Lower lobe of right lung (tissue), 2 donors: ENCODE data around the gene CDC20. TPM values are rescaled to one million over a fixed set of nuclear protein-coding genes. Genes with fewer than 3 reads are reported as not detected.
A peak's percentile ranks its signal among the peaks of the same experiment; 100 is the strongest.

Experiments
- ATAC-seq, 2 donors: fragments of 200-7000 bp; cut with Tn5 transposase; one replicate each; pipeline ENCODE4 v1.9.1; 2020 to 2022; ENCODE audit warnings: mild to moderate bottlenecking in 2 of 2, moderate library complexity in 2 of 2
- DNase-seq: peaks from one replicate; pipeline ENCODE4 v3.0.0-alpha.2; 2020
- H3K27ac ChIP-seq: fragments of 200-600 bp; one replicate; pipeline ENCODE4 v1.8.0; 2022
- H3K27me3 ChIP-seq: fragments of 200-600 bp; one replicate; pipeline ENCODE4 v1.8.0; 2022; ENCODE audit warnings: low read depth
- H3K36me3 ChIP-seq: fragments of 200-600 bp; one replicate; pipeline ENCODE4 v1.8.0; 2022; ENCODE audit warnings: mild to moderate bottlenecking
- H3K4me1 ChIP-seq: fragments of 200-600 bp; one replicate; pipeline ENCODE4 v1.8.0; 2022
- H3K4me3 ChIP-seq: fragments of 200-600 bp; one replicate; pipeline ENCODE4 v1.8.0; 2022; ENCODE audit warnings: mild to moderate bottlenecking
- H3K9me3 ChIP-seq: fragments of 200-600 bp; one replicate; pipeline ENCODE4 v1.8.0; 2022
- intact Hi-C: fragments of 100-400 bp; cut with DNase I; formaldehyde crosslinking; loops from one replicate; pipeline ENCODE4 v1.11.0; 2022
- total RNA-seq: library from RNA; stranded (reverse); fragmentation: NEBNext Ultra II Directional; extraction: Animal tissue kit (Norgen Biotek cat#: 25700); gene quantifications from one replicate; pipeline ENCODE4 v1.2.1, GENCODE V29; 2021
- TF ChIP-seq, protein P1 (sequence below): fragments of 200-600 bp; IDR thresholded peaks from one replicate; pipeline ENCODE4 v1.8.0; 2022; ENCODE audit warnings: antibody characterized with exemption, mild to moderate bottlenecking
- donor health status: DM: no; HTN: yes; CAD: no; lungs with severe emphysema.

The CDC20 gene
- total RNA-seq, 1 donor from 2014 or later: 2.4 TPM

DNA sequence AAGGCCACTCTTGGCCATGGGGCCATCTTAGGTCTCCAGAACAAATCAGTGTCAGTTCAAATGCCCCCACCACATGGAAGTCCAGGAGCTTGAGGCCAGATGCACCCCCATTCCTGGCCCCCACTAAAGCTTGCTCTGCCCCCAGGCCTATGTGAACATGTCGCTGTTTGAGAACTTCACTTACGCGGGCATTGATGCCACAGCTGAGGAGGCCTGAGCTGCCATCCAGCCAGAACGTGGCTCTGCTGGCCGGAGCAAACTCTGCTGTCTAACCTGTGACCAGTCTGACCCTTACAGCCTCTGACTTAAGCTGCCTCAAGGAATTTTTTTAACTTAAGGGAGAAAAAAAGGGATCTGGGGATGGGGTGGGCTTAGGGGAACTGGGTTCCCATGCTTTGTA is 36.3 kb upstream of the CDC20 start:
- DNase-seq: no peak
- no peaks in the 10 kb centered on the region for H3K9me3 ChIP-seq
- no peaks in the 10 kb centered on the region for H3K4me1 ChIP-seq
- H3K4me3 ChIP-seq: no peak overlapping the region
- TF ChIP-seq, protein P1, sequence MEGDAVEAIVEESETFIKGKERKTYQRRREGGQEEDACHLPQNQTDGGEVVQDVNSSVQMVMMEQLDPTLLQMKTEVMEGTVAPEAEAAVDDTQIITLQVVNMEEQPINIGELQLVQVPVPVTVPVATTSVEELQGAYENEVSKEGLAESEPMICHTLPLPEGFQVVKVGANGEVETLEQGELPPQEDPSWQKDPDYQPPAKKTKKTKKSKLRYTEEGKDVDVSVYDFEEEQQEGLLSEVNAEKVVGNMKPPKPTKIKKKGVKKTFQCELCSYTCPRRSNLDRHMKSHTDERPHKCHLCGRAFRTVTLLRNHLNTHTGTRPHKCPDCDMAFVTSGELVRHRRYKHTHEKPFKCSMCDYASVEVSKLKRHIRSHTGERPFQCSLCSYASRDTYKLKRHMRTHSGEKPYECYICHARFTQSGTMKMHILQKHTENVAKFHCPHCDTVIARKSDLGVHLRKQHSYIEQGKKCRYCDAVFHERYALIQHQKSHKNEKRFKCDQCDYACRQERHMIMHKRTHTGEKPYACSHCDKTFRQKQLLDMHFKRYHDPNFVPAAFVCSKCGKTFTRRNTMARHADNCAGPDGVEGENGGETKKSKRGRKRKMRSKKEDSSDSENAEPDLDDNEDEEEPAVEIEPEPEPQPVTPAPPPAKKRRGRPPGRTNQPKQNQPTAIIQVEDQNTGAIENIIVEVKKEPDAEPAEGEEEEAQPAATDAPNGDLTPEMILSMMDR: no peak
- no peaks in the 10 kb centered on the region for H3K27me3 ChIP-seq
- no peak for ATAC-seq
- intact Hi-C loops: no loop called here
- H3K27ac ChIP-seq: no peak overlapping the region
- H3K36me3 ChIP-seq: peaks cover 14% of the 10 kb centered on the region

DNA sequence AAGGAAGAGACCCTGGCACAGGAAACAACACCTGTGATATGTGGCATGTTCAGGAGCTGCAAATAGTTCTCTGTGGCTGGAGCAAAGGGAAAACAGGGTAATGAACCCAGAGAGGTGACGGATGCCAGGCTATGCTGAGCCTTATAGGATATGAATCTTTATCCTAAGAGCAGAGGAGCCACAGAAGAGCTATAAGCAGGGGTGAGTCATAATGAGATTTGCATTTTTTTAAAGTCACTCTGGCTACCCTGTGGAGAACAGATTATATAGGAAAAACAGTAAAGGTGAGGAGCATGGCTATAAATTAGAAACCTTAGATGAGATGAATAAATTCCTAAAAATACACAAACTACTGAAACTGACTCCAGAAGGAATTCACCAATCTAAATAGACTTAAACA is 34.0 kb upstream of the CDC20 start:
- TF ChIP-seq, protein P1: no peak
- peaks cover 8% of the 10 kb centered on the region for H3K36me3 ChIP-seq
- DNase-seq: no peak
- no peak for ATAC-seq
- peaks cover 5% of the 10 kb centered on the region for H3K4me1 ChIP-seq
- H3K9me3 ChIP-seq: no peaks in the 10 kb centered on the region
- no peak overlapping the region for H3K4me3 ChIP-seq
- no peak overlapping the region for H3K27ac ChIP-seq
- intact Hi-C loops: no loop called here
- H3K27me3 ChIP-seq: no peaks in the 10 kb centered on the region

DNA sequence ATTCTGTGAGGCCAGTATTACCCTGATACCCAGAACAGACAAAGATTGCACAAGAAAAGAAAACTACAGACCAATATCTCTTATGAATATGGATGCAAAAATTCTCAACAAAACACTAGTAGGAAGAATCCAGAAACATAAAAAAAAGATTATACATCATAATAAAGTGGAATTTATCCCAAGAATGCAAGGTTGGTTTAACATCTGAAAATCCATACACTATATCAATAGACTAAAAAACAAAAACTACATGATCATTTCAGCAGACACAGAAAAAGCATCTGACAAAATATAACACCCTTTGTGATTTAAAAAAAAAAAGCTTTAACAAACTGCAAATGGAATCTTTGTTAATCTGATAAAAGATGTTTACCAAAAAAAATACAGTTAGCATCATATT is 33.4 kb upstream of the CDC20 start:
- Histone ChIP-seq H3K4me3 (no peak overlapping the region), H3K4me1 (peaks cover 10% of the 10 kb centered on the region), H3K27ac (no peak overlapping the region), H3K36me3 (peaks cover 8% of the 10 kb centered on the region), H3K27me3 (no peaks in the 10 kb centered on the region), H3K9me3 (no peaks in the 10 kb centered on the region)
- no peak for DNase-seq
- intact Hi-C loops: no loop called here
- ATAC-seq: no peak
- TF ChIP-seq, protein P1: no peak

DNA sequence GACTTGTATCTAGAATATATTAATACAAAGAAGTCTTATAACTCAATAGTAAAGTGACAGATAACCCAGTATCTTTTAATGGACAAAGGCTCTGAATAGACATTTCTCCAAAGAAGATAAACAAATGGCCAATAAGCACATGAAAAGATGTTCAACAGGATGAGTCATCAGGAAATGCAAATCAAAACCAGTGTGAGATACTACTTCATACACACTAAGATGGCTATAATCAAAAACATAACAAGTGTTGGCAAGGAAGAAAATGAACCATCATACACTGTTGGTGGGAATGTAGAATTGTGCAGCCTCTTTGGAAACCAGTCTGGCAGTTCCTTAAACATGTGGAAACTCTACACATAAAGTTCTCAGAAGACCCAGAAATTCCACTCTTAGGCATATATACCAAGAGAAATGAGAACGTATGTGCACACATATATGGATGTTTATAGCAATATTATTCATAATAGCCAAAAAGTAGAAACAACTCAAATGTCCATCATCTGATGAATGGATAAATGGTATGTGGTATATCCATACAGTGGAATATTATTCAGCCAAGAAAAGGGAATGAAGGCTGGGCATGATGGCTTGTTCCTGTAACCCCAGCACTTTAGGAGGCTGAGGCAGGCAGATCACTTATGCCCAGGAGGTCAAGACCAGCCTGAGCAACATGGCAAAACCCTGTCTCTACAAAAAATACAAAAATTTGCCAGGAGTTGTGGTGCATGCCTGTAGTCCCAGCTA is 31.1 kb upstream of the CDC20 start:
- H3K4me3 ChIP-seq: no peak overlapping the region
- intact Hi-C loops: no loop called here
- no peak for DNase-seq
- TF ChIP-seq, protein P1: no peak
- ATAC-seq: no peak
- no peaks in the 10 kb centered on the region for H3K9me3 ChIP-seq
- H3K36me3 ChIP-seq: no peaks in the 10 kb centered on the region
- H3K4me1 ChIP-seq: peaks cover 13% of the 10 kb centered on the region
- H3K27me3 ChIP-seq: no peaks in the 10 kb centered on the region
- no peak overlapping the region for H3K27ac ChIP-seq

DNA sequence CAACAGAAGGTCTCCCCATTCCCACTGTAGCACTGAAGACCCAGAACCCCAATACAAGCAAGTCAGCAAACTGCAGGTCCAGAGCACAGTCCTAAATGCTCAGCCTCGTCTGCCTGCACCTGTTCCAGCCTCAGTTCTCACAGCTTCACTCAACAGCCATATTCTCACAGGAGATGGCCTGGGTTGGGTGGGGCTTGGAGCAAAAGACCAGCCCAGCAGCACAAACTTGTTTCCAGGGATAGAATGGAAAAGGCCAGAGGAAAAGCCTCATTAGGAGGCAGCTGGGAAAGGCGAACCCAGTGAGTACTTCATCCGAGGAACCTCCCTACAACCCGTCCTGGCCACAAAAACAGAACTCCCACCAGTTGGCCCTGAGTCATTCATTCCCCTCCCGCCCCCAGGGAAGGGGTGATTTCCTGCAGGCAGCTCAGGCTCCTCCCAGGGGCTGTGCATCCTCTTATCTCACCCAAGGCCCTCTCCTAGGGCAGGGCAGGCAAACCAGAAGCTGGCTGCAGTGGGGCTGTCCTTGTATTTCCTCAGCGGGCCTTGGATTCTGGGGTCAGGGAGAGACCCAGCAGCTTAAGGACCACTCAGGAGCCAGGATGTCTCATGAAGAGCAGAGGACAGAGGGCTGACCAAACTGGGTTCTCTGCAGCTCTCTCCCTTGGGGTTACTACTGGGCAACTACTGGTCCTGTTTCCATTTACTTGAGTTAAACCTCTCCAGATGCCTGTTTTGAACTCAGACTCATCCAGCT is 28.6 kb upstream of the CDC20 start:
- Histone ChIP-seq H3K27me3 (no peaks in the 10 kb centered on the region), H3K36me3 (no peaks in the 10 kb centered on the region), H3K4me3 (no peak overlapping the region), H3K9me3 (no peaks in the 10 kb centered on the region), H3K27ac (peak overlapping the region; percentile 58), H3K4me1 (peaks cover 13% of the 10 kb centered on the region)
- intact Hi-C loops: no loop called here
- ATAC-seq (peak; percentile 77 to 86), DNase-seq (no peak)
- TF ChIP-seq, protein P1: no peak
